Osteoblast (primary cell): ENCODE results near the gene RAX. TPM values are rescaled to one million over a fixed set of nuclear protein-coding genes. Genes with fewer than 3 reads are reported as not detected.

Experiments used
- DNase-seq: peaks from one replicate; pipeline ENCODE4 v3.0.0; 2011; ENCODE audit warnings: low spot score, mixed read lengths; ENCODE audit not compliant: insufficient read length; ENCODE audit errors: missing footprints
- H2AFZ ChIP-seq: 2 replicates; pipeline ENCODE4 v1.6.0; 2011; ENCODE audit warnings: mild to moderate bottlenecking, low read length
- H3K27ac ChIP-seq: 2 replicates; pipeline ENCODE4 v1.5.1; 2011; ENCODE audit warnings: mild to moderate bottlenecking, low read depth, low read length, moderate library complexity
- H3K27me3 ChIP-seq: 2 replicates; pipeline ENCODE4 v1.6.0; 2012; ENCODE audit warnings: mild to moderate bottlenecking, control low read depth, inconsistent platforms, low read length, moderate library complexity; ENCODE audit not compliant: insufficient read depth
- H3K36me3 ChIP-seq: 2 replicates; pipeline ENCODE4 v1.5.1; 2011; ENCODE audit warnings: mild to moderate bottlenecking, low read length, control low read depth, moderate library complexity; ENCODE audit not compliant: insufficient read depth
- H3K4me1 ChIP-seq: 2 replicates; pipeline ENCODE4 v1.5.1; 2011; ENCODE audit warnings: mild to moderate bottlenecking, low read length, control low read depth, moderate library complexity; ENCODE audit not compliant: insufficient read depth
- H3K4me2 ChIP-seq: 2 replicates; pipeline ENCODE4 v1.6.0; 2011; ENCODE audit warnings: mild to moderate bottlenecking, low read length; ENCODE audit not compliant: insufficient read depth
- H3K4me3 ChIP-seq: fragments of 200-600 bp; sonication (generic); 3 replicates; pipeline ENCODE4 v1.5.1; 2012; ENCODE audit warnings: mild to moderate bottlenecking, low read length, inconsistent platforms; ENCODE audit not compliant: insufficient read depth
- H3K79me2 ChIP-seq: 2 replicates; pipeline ENCODE4 v1.6.0; 2012; ENCODE audit warnings: mild to moderate bottlenecking, low read length, control low read depth, inconsistent platforms; ENCODE audit not compliant: insufficient read depth
- H3K9me3 ChIP-seq: 2 replicates; pipeline ENCODE4 v1.5.1; 2011; ENCODE audit warnings: low read depth, low read length, control low read depth
- H4K20me1 ChIP-seq: 2 replicates; pipeline ENCODE4 v1.6.0; 2012; ENCODE audit warnings: mild to moderate bottlenecking, low read length, control low read depth; ENCODE audit not compliant: insufficient read depth
- total RNA-seq: library from RNA; depleted of rRNA; stranded (reverse); fragments of >200 nt; gene quantifications from 2 replicates; pipeline ENCODE4 v1.2.3, GENCODE V29; 2012
- TF ChIP-seq, protein P1 (sequence below): IDR thresholded peaks from 2 replicates; pipeline ENCODE4 v1.5.1; 2011; ENCODE audit warnings: mild to moderate bottlenecking, low read depth, low read length, moderate library complexity; ENCODE audit errors: extremely low read depth

RAX gene
- total RNA-seq, 1 donor: not detected

DNA sequence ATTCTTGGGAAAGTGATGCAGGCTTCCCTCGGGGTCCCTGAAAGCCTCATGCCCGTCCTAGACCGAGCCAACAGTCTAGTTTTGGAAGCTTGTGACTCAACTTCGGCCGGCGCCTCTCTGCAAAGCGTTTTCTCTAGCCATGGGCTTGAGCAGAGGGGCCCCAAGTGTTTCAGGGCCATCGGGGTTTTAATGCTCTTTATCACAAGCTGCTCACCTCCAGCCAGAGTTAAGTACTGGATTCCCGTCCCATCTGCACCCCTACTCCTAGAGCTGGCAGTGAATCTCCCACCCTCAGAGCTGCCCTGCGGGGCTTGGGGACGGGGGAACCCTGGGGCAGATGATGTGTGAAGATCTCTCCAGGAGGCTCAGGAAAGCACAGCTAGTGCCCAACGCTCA is 7.3 kb downstream of the RAX start:
- H3K4me2 ChIP-seq: no peak overlapping the region
- H4K20me1 ChIP-seq: no peaks in the 10 kb centered on the region
- TF ChIP-seq, protein P1, sequence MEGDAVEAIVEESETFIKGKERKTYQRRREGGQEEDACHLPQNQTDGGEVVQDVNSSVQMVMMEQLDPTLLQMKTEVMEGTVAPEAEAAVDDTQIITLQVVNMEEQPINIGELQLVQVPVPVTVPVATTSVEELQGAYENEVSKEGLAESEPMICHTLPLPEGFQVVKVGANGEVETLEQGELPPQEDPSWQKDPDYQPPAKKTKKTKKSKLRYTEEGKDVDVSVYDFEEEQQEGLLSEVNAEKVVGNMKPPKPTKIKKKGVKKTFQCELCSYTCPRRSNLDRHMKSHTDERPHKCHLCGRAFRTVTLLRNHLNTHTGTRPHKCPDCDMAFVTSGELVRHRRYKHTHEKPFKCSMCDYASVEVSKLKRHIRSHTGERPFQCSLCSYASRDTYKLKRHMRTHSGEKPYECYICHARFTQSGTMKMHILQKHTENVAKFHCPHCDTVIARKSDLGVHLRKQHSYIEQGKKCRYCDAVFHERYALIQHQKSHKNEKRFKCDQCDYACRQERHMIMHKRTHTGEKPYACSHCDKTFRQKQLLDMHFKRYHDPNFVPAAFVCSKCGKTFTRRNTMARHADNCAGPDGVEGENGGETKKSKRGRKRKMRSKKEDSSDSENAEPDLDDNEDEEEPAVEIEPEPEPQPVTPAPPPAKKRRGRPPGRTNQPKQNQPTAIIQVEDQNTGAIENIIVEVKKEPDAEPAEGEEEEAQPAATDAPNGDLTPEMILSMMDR: no peak

DNA sequence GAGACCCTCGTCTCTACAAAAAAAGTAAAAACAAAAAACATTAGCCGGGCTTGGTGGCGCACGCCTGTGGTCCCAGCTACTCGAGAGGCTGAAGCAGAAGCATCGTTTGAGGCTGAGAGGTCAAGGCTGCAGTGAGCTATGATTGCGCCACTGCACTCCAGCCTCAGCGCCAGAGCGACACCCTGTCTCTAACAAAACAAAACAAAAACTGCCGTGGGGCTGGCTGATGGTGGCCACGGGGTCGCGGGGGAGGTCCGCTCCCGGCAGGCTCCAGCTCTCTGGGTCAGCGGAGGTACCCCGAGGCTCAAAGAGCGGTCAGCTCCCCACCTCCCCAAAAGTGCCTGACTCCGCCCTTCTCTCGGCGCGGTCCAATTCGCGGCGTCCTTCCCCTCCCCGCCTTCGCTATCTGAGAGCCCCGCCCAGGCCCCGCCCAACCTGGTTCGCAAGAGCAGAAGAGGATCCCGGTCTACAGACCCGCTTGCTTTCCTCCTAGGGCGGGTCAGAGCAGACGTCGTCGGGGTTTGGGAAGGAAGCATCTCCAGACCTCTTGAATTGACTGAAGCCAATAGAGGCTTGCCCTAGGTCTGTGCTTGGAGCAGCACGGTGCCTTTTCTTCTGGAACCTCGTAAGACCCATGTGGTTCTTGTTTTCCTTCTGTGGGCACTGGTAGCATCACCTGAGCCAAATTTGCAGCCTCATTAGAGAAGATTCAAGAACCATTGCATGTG is 7.8 kb downstream of the RAX start:
- H3K36me3 ChIP-seq: no peaks in the 10 kb centered on the region
- H3K9me3 ChIP-seq: no peaks in the 10 kb centered on the region
- no peak overlapping the region for H3K27ac ChIP-seq
- H3K4me3 ChIP-seq: no peak overlapping the region
- no peaks in the 10 kb centered on the region for H4K20me1 ChIP-seq
- TF ChIP-seq, protein P1: no peak
- DNase-seq: peak; percentile 85
- H3K79me2 ChIP-seq: no peaks in the 10 kb centered on the region
- H3K4me2 ChIP-seq: no peak overlapping the region
- H2AFZ ChIP-seq: no peak overlapping the region
- peaks cover 78% of the 10 kb centered on the region for H3K27me3 ChIP-seq
- H3K4me1 ChIP-seq: no peaks in the 10 kb centered on the region

More for the DNA sequence above, 7.3 kb downstream of the RAX start:
- Histone ChIP-seq H3K4me1 (no peaks in the 10 kb centered on the region), H3K9me3 (peaks cover 2% of the 10 kb centered on the region), H3K27ac (no peak overlapping the region), H2AFZ (no peak overlapping the region), H3K27me3 (peaks cover 83% of the 10 kb centered on the region), H3K36me3 (no peaks in the 10 kb centered on the region), H3K4me3 (no peak overlapping the region), H3K79me2 (no peaks in the 10 kb centered on the region)
- DNase-seq: peak; percentile 75

DNA sequence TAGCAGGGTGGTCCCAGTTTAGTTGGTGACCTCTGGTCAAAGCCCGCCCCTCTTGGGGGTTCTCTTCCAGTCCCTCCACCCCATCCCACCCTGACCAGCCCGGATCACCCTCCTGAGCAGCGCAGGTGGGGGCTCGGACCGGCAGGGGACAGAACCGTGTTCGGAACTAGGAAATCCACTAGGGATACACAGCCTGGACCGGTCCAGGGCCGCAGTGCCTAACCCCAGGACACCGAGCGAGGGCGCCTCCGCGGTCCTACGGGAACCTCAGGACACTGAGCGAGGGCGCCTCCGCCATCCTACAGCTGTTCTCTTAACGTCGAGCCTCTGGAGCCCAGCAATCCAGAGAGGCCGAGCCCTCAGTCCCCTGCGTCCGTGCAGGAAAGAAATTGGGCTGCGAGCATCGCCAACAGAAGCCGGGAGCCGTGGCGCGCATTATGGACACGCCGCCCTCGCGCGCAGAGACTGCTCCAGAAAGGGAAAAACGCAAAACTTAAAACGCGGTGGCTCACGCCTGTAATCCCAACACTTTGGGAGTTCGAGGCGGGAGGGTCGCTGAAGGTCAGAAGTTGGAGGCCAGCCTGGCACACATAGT is 8.5 kb downstream of the RAX start:
- Histone ChIP-seq H3K36me3 (no peaks in the 10 kb centered on the region), H3K27me3 (peaks cover 71% of the 10 kb centered on the region), H3K79me2 (no peaks in the 10 kb centered on the region), H3K4me1 (no peaks in the 10 kb centered on the region), H4K20me1 (no peaks in the 10 kb centered on the region), H3K9me3 (no peaks in the 10 kb centered on the region), H3K27ac (no peak overlapping the region), H2AFZ (no peak overlapping the region), H3K4me3 (no peak overlapping the region), H3K4me2 (no peak overlapping the region)
- peak; percentile 72 for DNase-seq
- TF ChIP-seq, protein P1: no peak

DNA sequence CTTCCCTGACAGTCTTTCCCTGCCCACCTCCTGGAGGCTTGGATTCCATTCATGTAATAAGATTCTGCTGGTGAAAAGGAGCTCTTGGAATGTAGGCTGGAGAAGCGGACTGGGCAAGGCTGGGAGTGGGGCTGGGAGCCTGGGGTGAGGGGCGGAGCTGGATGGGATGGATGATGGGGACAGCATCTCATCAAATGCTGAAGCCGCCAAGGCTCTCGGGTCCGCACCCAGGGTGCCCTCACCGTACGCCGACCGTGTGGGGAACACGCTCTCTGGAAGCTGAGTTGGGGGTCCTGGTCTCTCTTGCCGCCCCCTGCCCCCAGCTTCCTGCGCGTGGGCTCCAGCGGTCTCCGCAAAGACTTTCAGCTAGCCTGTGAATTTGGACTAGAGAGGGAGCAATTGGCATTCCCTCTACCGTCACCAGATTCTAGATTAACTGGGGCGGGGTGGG is 9.1 kb downstream of the RAX start:
- Histone ChIP-seq H3K4me2 (no peak overlapping the region), H3K79me2 (no peaks in the 10 kb centered on the region), H3K27ac (no peak overlapping the region), H4K20me1 (no peaks in the 10 kb centered on the region), H2AFZ (no peak overlapping the region), H3K4me3 (no peak overlapping the region), H3K9me3 (no peaks in the 10 kb centered on the region), H3K4me1 (no peaks in the 10 kb centered on the region), H3K27me3 (peaks cover 65% of the 10 kb centered on the region), H3K36me3 (no peaks in the 10 kb centered on the region)
- DNase-seq: peak; percentile 89
- TF ChIP-seq, protein P1: no peak
